Transverse colon (tissue), 4 donors: ENCODE measurements around the gene TMEM170B. TPM values are rescaled to one million over a fixed set of nuclear protein-coding genes. Genes with fewer than 3 reads are reported as not detected.

Experiments used
- DNase-seq: peaks from one replicate; pipeline ENCODE4 v3.0.0-alpha.2; 2019
- H3K27ac ChIP-seq, 4 donors: fragments of 200-600 bp; sonication (generic); 2 replicates each; pipeline ENCODE4 v1.5.1; 2016 to 2018; ENCODE audit warnings: inconsistent platforms in 4 of 4
- H3K27me3 ChIP-seq: fragments of 200-600 bp; sonication (generic); 2 replicates; pipeline ENCODE4 v1.5.1; 2017; ENCODE audit warnings: inconsistent platforms
- H3K36me3 ChIP-seq, 4 donors: fragments of 200-600 bp; sonication (generic); 2 replicates each; pipeline ENCODE4 v1.5.1; 2017 to 2019; ENCODE audit warnings: inconsistent platforms in 4 of 4
- H3K4me1 ChIP-seq, 4 donors: fragments of 200-600 bp; sonication (generic); 2 replicates each; pipeline ENCODE4 v1.5.1; 2017 to 2020; ENCODE audit warnings: inconsistent platforms in 4 of 4
- H3K4me3 ChIP-seq, 4 donors: fragments of 200-600 bp; sonication (generic); 1 replicate in 1 of 4; 2 replicates in 3 of 4; pipeline versions ENCODE4 v1.5.1 to v1.6.1; 2017 to 2019; ENCODE audit warnings: inconsistent platforms in 4 of 4
- H3K9me3 ChIP-seq, 2 donors: fragments of 200-600 bp; sonication (generic); 2 replicates each; pipeline ENCODE4 v1.5.1; 2017 to 2019; ENCODE audit warnings: inconsistent platforms in 2 of 2
- CTCF ChIP-seq, 5 experiments: fragments of 200-600 bp in 3 of 5; fragments of 450-650 bp in 2 of 5; sonication (generic) in 3 of 5; IDR thresholded peaks; 1 replicate in 2 of 5; 2 replicates in 3 of 5; pipeline ENCODE4 v1.5.1; 2016 to 2017; ENCODE audit warnings: antibody characterized with exemption in 5 of 5, inconsistent platforms in 3 of 5, mild to moderate bottlenecking in 2 of 5, moderate library complexity in 1 of 5
- EP300 ChIP-seq: sonication (generic); formaldehyde crosslinking; IDR thresholded peaks from one replicate; pipeline ENCODE4 v1.6.1; 2017; ENCODE audit warnings: antibody characterized with exemption, low read depth
- POLR2A ChIP-seq: fragments of 450-650 bp; IDR thresholded peaks from one replicate; pipeline ENCODE4 v1.6.1; 2016; ENCODE audit warnings: antibody characterized with exemption, mild to moderate bottlenecking, moderate library complexity
- POLR2AphosphoS5 ChIP-seq, 3 donors: sonication (generic); formaldehyde crosslinking; IDR thresholded peaks; one replicate each; pipeline ENCODE4 v1.6.1; 2016; ENCODE audit warnings: antibody characterized with exemption in 3 of 3
- WGBS, 2 donors: methylation state at CpG; one replicate each; pipeline ENCODE4 v1.1.5; 2018; ENCODE audit warnings: low coverage in 1 of 2; 5-methylcytosine and 5-hydroxymethylcytosine counted together
- in situ Hi-C, 4 donors: fragments of 200-750 bp; cut with MboI; loops; one replicate each; pipeline versions ENCODE4 v1.15.0 to v1.15.1; 2017; ENCODE audit warnings: low sequenced_read_pairs in 3 of 4, low pct_ligation_motif_present in 1 of 4, low pct_unique_long_range_greater_than_20kb in 1 of 4
- intact Hi-C: fragments of 100-400 bp; cut with DNase I; formaldehyde crosslinking; loops from one replicate; pipeline ENCODE4 v1.15.1; 2023; ENCODE audit warnings: low total_unique reads
- total RNA-seq, 4 donors: library from RNA; depleted of rRNA; stranded (reverse); fragments of >200 nt; gene quantifications; one replicate each; pipeline ENCODE4 v1.1.0, GENCODE V29; 2016

TMEM170B gene
- total RNA-seq, 4 donors from 2014 or later = 1.6 to 8.0 (median 3.0) TPM

- Histone ChIP-seq H3K27ac (peak overlapping the region in 1 of 4 donors; percentile 49), H3K4me3 (no peak overlapping the region), H3K9me3 (no peaks in the 10 kb centered on the region), H3K27me3 (no peaks in the 10 kb centered on the region), H3K36me3 (no peaks in the 10 kb centered on the region), H3K4me1 (peaks cover 0 to 6% (median 2%) of the 10 kb centered on the region in 4 donors)
- no peak for DNase-seq
- in situ Hi-C loops = loop anchor here in 1 of 4 donors (25.0 kb wide), 1 partner anchor 1301 kb away; no protein-coding TSS in a partner anchor
- TF ChIP-seq CTCF (IDR thresholded peaks at IDR 0.05) (no peak), POLR2AphosphoS5 (IDR thresholded peaks at IDR 0.05) (no peak), EP300 (no peak), POLR2A (no peak)
- intact Hi-C loops = no loop called here
- 47 to 70% methylated on average over 3 to 4 of the region's 4 CpGs for WGBS, 2 donors
Measured at GRCh38 chr6:11586117-11586516, 48.6 kb downstream of the TMEM170B start.

GRCh38 chr6:11586536-11586935 is 49.0 kb downstream of the TMEM170B start:
- DNase-seq = no peak
- Histone ChIP-seq H3K4me3 (no peak overlapping the region), H3K9me3 (no peaks in the 10 kb centered on the region), H3K27me3 (no peaks in the 10 kb centered on the region), H3K36me3 (no peaks in the 10 kb centered on the region), H3K4me1 (peaks cover 0 to 6% (median 2%) of the 10 kb centered on the region in 4 donors), H3K27ac (peak overlapping the region in 1 of 4 donors; percentile 49)
- WGBS, 2 donors = 51 to 61% methylated on average over 3 to 7 of the region's 7 CpGs
- intact Hi-C loops (no loop called here), in situ Hi-C loops (loop anchor here in 1 of 4 donors (25.0 kb wide), 1 partner anchor 1301 kb away; no protein-coding TSS in a partner anchor)
- no peak for TF ChIP-seq CTCF (IDR thresholded peaks at IDR 0.05)
- TF ChIP-seq POLR2A = no peak
- TF ChIP-seq EP300 = no peak
- no peak for TF ChIP-seq POLR2AphosphoS5 (IDR thresholded peaks at IDR 0.05)

- no peak for DNase-seq
- no peaks in the 10 kb centered on the region for H3K27me3 ChIP-seq
- no peak overlapping the region for H3K4me3 ChIP-seq
- no peaks in the 10 kb centered on the region for H3K9me3 ChIP-seq
- H3K27ac ChIP-seq = no peak overlapping the region
- 58 to 71% methylated on average over 2 to 3 of the region's 3 CpGs for WGBS, 2 donors
- TF ChIP-seq EP300 = no peak
- TF ChIP-seq CTCF (IDR thresholded peaks at IDR 0.05) = no peak
- intact Hi-C loops (no loop called here), in situ Hi-C loops (loop anchor here in 1 of 4 donors (25.0 kb wide), 1 partner anchor 1298 kb away; no protein-coding TSS in a partner anchor)
- H3K36me3 ChIP-seq = no peaks in the 10 kb centered on the region
- H3K4me1 ChIP-seq = peaks cover 0 to 6% (median 2%) of the 10 kb centered on the region in 4 donors
Measured at GRCh38 chr6:11589261-11589660, 51.7 kb downstream of the TMEM170B start.

GRCh38 chr6:11592294-11592906 is 54.9 kb downstream of the TMEM170B start:
- in situ Hi-C loops = loop anchor here in 1 of 4 donors (25.0 kb wide), 1 partner anchor 1295 kb away; no protein-coding TSS in a partner anchor
- Histone ChIP-seq H3K9me3 (no peaks in the 10 kb centered on the region), H3K27me3 (no peaks in the 10 kb centered on the region), H3K27ac (no peak overlapping the region), H3K36me3 (no peaks in the 10 kb centered on the region), H3K4me3 (no peak overlapping the region), H3K4me1 (no peaks in the 10 kb centered on the region)
- TF ChIP-seq CTCF (IDR thresholded peaks at IDR 0.05) (no peak), POLR2AphosphoS5 (IDR thresholded peaks at IDR 0.05) (no peak), POLR2A (no peak), EP300 (no peak)
- intact Hi-C loops = no loop called here
- DNase-seq = no peak
- 62 to 81% methylated on average over 6 to 8 of the region's 8 CpGs for WGBS, 2 donors
